HG02588 (cell line): ENCODE results near the gene RBM26.
A peak's percentile ranks its signal among the peaks of the same experiment; 100 is the strongest.

Experiments used
- ATAC-seq: cut with Tn5 transposase; IDR thresholded peaks from one replicate; pipeline ENCODE4 v1.9.1; 2021; ENCODE audit warnings: mild to moderate bottlenecking, moderate library complexity; ENCODE audit not compliant: unreplicated experiment

The RBM26 gene, protein sequence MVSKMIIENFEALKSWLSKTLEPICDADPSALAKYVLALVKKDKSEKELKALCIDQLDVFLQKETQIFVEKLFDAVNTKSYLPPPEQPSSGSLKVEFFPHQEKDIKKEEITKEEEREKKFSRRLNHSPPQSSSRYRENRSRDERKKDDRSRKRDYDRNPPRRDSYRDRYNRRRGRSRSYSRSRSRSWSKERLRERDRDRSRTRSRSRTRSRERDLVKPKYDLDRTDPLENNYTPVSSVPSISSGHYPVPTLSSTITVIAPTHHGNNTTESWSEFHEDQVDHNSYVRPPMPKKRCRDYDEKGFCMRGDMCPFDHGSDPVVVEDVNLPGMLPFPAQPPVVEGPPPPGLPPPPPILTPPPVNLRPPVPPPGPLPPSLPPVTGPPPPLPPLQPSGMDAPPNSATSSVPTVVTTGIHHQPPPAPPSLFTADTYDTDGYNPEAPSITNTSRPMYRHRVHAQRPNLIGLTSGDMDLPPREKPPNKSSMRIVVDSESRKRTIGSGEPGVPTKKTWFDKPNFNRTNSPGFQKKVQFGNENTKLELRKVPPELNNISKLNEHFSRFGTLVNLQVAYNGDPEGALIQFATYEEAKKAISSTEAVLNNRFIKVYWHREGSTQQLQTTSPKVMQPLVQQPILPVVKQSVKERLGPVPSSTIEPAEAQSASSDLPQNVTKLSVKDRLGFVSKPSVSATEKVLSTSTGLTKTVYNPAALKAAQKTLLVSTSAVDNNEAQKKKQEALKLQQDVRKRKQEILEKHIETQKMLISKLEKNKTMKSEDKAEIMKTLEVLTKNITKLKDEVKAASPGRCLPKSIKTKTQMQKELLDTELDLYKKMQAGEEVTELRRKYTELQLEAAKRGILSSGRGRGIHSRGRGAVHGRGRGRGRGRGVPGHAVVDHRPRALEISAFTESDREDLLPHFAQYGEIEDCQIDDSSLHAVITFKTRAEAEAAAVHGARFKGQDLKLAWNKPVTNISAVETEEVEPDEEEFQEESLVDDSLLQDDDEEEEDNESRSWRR

DNA sequence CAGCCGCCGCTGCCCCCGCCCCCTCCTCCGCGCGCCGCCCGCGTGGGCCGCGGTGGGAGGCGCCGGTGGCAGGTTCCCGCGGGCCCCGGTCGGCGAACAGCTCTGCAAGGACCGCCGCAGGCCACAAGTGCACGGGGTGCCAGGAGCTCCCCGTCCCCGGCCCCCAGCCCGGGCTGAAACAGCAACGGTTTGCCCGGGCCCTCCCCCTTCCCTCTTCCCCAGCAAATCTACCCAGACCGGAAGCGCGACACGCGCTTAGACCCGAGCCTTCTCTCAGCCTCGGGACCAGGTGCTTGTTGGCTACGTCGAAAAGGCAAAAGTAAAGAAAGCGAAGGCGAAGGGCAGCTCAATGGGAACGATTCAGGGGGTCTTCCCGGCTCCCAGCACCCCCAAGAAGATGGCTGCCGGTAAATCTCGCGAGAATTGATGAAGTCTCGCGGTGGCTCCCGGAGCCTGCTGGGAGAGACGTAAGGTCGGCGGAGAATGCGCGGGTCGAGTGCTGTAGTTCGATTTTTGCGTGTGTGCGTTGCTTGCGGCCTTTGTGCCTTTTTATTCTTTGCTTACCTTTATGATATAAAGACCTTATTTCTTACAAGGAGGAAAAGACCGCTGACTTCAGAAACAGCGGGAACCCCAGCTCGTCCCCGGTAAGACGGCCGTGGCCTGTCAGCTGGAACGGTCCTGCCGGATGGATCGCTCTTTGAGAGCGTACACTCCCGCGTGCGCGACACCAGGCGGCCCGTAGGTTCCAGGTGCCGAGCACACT is at the start of gene RBM26:
RBM26 (minus strand) TSS at position 425 of the 766 bp plus-strand sequence. CDS start 481 bp downstream, outside the sequence.
- ATAC-seq = peak; percentile 84

DNA sequence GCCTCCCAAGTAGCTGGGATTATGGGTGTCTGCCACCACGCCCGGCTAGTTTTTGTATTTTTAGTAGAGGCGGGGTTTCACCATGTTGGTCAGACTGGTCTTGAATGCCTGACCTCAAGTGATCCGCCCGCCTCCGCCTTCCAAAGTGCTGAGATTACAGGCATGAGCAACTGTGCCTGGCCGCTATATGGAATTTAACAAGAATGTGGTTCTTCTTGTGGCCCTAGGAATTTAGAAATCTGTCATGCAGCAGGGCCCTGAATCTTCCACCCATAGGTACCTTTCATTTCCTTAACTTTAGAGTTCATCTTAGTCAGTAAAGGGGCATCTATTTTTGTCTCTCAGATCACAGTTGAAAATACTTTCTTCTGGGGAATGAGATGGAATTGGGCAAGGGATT is 49.3 kb upstream of the RBM26 start:
- no peak for ATAC-seq

DNA sequence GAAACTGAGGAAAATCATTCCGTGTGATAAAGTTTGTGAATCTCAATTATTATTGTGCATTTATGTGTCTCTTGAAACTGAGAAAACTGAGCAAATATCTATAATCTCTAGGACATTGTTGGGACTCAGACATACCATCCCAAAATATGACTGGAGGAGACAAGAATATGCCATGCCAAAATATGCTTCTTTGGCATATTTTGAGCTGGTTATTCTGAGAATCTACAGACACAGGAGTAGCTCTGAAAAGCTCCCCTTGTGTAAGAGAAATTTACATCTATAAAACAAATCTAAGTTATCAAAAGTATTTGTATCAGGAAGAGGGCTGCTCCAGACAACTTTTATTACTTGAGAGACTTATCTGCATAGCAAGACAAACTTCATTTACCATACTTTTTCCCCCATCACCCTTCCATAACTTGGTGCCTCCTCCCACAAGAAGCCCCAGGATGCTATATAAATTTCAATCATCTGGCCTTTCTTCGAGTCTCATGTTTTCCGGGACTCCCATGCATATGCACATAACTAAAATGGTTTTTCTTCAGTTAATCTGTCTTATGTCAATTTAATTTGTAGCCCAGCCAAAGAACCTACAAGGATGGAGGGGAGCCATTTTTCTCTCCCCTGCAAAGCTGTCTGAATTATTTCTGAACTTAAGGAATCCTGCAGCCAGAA is 46.3 kb upstream of the RBM26 start:
- ATAC-seq = no peak

DNA sequence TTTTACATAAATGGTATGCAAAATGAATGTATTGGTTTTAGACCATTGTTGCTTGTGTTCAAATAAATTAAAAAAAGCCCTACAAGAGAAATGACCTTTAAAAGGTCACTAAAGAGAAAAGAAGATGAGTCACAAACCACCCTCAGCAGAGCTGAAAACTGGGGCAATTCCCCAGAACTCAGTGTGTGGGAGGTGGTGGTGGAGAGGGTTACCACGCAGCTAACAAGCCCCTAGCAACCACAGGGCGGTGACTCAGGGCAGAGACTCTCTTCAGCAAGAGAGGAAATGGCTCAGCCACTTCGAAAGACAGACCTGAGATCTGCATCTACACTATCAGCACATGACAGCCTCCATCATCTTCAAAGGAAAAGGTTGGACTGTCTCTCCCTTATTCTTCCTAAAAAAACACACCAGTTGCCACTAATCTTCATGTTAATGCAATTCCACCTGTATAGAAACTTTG is 45.5 kb upstream of the RBM26 start:
- peak; percentile 100 for ATAC-seq

DNA sequence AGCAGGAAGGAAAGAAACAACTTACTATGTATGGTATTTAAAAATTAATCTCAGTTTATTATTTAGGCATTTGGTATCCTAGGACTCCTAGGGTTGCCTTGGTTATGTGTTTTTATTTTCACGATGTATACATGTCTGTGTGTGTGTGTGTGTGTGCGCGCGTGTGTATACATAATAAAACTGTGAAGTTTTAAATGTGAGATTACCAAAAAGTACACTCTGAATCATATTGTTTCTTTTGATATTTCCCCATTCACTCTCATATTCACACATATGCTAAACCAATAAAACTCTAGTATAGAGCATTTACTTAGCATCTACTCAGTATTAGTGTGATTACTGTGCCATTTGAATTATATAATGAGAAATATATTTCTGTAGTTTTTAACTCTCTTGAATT is 44.1 kb upstream of the RBM26 start:
- ATAC-seq = no peak

DNA sequence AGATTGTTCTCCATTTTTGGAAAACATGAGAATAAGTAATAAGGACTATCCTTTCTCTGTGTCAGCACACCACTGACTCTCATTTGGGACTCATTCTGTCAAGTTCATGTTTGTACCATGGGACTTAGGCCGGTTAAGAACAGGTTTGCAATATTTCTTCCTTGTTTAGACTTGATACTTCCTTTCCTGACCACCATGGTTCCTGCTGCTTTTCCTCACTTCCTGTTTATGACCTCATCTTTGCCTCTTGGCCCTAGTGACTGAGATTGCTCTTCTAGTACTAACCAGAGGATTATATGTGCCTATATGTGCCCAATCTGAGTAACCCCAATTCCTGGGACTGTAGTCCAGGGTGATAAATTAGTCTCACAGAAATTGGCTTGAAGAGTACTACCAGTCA is 42.4 kb upstream of the RBM26 start:
- no peak for ATAC-seq

DNA sequence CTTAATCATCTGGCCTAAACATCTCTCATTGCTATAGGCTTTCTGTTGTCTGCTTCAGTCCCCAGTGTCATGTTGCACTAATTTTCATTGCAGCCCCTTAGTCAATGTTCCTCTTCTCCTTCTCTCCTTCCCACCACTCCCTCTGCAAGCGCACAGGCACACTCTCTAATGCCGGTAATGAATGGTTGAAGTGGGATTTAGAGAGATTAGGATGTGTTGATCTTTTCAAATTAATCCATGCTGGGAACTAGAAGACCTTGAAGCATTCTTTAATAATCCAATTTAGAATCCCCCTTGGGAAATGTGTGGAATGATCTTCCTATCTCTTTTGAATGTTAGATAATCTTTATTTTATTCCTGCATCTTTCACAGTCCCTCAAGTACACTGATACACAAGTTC is 41.7 kb upstream of the RBM26 start:
- no peak for ATAC-seq

DNA sequence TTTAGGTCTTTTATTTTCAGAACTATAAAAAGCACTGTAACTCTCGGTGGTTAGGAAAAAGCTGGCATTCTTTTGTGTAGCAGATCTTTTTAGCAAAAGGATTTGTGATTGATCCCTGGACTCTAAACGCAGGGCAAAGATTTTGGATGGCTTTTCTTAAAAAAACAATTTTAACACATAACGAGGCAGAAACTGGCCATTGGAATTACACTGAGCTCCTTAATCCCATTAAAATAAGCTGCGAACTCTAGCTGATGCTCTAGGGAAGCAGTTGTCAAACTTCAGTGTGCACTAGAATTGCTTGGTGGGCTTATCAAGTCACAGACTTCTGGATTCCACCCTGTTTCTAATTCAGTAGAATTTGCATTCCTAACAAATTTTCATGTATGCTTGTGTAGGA is 41.1 kb upstream of the RBM26 start:
- no peak for ATAC-seq

DNA sequence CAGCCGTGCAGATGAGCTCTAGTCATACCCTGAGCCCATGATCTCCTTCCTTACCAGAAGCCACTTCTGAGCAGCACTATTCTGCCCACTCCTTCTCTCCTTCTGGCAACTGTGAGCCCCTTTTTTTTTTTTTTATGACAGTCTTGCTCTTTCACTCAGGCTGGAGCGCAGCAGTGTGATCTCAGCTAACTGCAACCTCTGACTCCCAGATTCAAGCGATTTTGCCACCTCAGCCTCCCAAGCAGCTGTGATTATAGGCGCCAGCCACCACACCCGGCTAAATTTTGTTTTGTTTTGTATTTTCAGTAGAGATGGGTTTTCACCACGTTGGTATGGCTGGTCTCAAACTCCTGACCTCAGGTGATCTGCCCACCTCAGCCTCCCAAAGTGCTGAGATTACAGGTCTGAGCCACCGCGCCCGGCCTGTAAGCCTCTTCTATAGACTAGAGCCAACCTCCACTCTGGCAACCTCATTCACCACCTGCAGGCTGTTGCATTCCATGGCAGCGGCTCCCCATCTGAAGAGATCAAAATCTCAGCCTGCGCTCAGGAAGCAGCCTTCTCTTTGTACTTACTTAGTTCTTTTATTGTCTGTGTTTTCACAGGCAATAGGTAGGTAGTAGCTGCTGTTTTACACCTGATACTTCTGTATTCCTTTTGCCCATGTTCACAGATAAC is 40.1 kb upstream of the RBM26 start:
- no peak for ATAC-seq

DNA sequence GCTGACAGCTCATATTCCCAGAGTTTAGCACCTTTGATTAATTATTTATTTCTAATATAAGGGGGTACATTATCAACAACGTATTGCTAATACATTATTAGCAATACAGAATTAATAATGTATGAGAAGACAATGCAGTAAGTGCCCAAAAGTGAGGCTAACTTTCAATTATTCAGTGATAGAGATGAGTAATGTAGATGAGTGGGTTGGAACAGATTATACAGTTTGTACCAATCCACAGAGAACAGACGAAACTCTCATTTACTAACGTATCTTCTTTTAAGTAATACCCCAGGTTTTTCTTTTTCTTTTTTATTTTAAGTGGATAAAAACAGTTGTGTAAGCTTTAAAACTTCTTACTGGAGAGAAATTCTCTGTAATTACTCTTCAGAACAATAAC is 36.7 kb upstream of the RBM26 start:
- no peak for ATAC-seq

DNA sequence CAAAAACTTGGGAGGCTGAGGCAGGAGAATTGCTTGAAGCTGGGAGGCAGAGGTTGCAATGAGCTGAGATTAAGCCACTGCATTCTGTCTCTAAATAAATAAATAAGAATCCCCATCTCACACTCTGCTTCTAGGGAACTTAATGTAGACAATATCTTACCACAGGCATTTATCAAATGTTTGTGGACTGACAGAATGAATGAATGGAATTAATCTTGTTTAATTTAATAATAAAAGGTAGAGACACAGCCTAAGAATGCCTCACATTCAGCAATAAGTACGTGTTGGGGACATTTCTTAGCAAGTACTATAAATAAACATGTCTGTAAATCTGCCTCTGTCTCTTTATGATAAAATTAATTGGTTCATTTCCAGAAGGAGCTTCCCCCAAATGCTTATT is 36.2 kb upstream of the RBM26 start:
- ATAC-seq = no peak

DNA sequence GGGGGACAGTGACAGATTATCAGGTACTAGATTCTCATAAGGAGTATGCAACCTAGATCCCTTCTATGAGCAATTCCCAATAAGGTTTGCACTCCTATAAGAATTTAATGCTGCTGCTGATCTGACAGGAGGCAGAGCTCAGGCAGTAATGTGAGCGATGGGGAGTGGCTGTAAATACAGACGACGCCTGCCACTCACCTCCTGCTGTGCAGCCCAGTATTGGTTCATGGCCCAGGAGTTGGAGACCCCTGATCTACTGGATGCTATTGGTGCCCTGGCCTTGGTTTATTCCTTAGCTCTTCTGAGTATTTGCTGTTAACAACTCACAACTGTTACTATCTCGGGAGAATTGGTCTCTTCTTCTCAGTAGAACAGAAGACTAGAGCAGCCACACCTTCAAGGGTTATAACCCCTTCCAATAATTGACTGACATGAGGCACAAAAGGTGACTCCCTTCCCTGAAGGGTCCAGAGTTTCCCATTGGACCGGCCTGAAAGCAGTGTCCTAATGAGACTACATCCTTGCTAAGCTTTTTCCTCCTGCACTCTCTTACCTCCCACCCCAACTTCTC is 35.0 kb upstream of the RBM26 start:
- ATAC-seq = no peak

DNA sequence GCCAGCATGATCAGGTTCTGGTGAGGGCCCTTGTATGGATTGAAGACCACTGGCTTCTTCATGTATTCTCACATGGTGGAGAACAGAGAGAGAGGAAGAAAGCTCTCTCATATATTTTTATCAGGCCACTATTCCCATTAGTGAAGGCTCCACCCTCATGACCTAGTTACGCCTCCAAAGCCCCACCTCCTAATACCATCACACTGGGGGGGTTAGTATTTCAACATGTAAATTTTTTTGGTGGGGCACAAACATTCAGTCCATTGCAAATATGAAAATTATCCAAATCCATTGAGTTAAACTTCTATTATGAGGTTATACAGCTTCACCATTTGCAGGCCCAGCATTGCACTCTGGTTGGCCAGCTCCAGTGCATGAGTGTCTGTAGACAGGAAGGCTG is 33.2 kb upstream of the RBM26 start:
- ATAC-seq = no peak

DNA sequence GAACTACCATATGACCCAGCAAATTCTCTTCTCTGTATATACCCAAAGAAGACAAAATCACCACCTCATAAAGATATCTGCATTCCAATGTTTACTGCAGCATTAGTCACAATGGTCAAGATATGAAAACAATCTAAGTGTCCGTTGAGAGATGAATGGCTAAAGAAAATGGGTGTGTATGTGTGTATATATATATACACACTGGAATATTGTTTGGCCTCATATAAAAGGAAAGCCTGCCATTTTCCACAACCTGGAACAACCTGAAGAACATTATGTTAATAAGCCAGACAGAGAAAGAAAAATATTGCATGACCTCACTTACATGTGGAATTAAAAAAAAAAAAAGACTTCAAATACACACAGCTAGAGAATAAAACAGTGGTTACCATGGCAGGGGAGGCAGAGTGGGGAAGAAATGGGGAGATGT is 29.5 kb upstream of the RBM26 start:
- ATAC-seq = no peak

DNA sequence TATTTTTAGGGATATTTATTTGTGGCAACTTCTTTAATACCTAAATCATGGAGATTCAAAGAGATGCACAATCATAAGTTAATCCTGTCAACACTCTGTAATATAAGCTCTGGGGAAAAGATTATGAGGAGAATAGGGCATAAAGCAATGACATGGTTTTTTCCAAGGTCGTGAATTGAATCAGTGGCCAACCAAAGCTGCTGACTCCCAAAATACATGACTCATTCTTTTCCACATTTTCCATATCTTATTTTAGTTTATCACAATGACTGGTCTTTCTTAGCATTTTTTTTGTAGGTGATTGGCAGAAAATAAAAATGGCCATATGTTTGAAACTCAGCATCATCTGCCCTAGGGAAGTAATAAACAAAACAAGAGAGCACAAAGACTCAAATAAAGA is 28.5 kb upstream of the RBM26 start:
- no peak for ATAC-seq

DNA sequence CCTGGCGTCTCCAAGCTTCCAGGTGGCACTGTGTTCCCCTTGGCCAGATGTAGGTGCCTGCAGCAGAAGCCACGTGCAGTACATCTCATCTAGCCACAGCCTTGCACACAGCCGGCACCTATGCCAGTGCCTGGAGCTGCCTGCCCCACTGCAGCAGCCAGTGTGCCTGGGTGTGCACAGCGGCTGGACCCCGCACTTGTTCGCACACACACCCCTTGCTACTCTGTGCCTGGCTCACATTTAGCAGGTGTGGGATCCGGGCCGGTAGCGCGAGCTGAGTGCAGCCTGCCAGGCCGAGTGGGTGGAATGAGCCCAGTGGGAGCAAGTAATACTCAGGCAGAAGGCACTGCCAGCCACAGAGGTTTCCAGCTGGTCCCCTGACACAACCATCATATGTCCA is 26.9 kb upstream of the RBM26 start:
- no peak for ATAC-seq

DNA sequence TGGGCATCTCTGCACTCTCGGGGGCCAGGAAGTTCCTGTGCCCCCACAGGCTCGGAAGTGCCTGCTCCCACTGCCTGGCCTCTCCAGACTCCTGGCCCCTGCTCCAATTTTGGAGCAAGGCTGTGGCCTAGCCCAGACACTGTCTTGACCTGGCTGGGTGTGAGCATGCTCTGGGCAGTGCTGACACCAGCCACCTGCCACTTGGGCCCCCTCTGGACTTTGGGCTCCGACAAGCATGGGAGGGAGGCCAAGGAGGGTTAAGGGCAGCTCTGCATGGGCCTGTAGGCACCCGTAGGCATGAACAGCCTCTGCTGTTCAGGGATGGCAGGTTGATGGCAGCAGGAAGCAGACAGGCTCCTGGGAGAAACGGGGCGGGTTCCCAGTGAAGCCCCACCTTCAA is 26.0 kb upstream of the RBM26 start:
- no peak for ATAC-seq

DNA sequence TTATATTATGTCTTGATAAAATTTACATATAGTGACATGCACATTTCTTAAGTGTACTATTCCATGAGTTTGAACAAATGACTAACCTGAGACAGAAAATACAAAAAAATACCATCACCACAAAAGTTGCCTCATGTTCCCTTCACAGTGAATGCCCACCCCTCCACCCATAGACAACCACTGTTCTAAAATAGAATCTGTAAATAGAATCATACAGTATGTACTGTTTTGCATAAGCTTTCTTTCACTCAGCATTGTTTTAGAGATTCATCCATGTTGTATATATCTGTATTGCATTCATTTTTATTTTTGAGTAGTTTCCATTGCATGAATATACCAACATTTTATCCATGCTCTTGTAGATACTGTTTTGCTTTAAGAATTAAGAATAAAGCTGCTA is 23.3 kb upstream of the RBM26 start:
- no peak for ATAC-seq

DNA sequence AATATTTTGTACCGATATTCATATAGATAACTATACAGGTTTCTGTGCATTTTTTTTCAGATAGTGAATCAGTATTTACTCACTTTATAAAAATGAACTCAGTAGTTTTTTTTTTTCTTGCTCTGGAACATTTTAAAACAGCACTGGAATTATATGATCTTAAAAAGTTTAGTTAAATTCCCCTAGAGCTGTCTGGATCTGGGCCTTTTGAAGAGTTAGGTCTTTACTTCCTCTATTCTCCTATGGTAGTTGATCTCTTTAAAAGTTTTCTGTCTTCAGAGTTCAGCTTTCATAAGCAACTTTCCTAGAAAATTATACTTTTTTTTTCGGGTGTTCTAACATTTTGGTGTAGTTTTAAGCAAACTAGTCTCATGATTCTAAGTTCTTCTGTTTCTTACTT is 21.8 kb upstream of the RBM26 start:
- no peak for ATAC-seq

DNA sequence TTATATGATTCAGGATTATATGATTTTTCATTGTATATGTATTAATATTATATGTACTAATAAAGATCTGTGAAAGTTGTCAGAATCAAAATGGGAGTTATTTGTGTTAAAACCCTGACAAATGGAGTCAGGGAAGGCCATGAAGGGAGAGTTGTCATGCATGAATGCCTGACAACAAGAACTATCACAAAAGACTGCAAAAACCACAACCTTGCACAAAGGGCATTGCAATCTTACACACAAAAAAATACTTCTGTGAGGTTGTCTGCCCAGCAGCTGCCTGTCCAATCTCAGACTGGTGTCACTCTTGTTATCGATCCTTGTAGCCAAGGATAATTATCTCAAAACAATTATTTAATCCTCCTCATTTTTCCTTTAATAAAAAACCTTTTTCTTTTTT is 21.2 kb upstream of the RBM26 start:
- no peak for ATAC-seq
